ENCODE data around the gene CAP2.

- TF ChIP-seq EZH2 (IDR thresholded peaks at IDR 0.05; ENCODE audit: low read length, missing control alignments): no peak
- no peak for TF ChIP-seq CTCF (conservative IDR thresholded peaks at IDR 0.05 in 1 of 2, IDR thresholded peaks at IDR 0.05 in 1 of 2; ENCODE audit: low read depth in 1 of 2, low read length in 2 of 2)
Observed at GRCh38 chr6:17511580-17511979, 118.2 kb downstream of the CAP2 start.
